HFFc6 (cell line): ENCODE measurements around the gene CH25H. TPM values are rescaled to one million over a fixed set of nuclear protein-coding genes. Genes with fewer than 3 reads are reported as not detected.

Source experiments
- DNase-seq: peaks from one replicate; pipeline ENCODE4 v3.0.0-alpha.2; 2018
- H3K27ac Mint-ChIP-seq: 2 replicates; pipeline ENCODE4 v1.8.0; 2020; ENCODE audit warnings: mild to moderate bottlenecking, mixed read lengths
- H3K27me3 Mint-ChIP-seq: 2 replicates; pipeline ENCODE4 v1.8.0; 2021; ENCODE audit warnings: mild to moderate bottlenecking, moderate library complexity, mixed read lengths; ENCODE audit not compliant: insufficient read depth
- H3K36me3 Mint-ChIP-seq: 2 replicates; pipeline ENCODE4 v1.8.0; 2021; ENCODE audit warnings: low read depth, mixed read lengths
- H3K4me1 Mint-ChIP-seq: 2 replicates; pipeline ENCODE4 v1.8.0; 2020; ENCODE audit warnings: low read depth, mixed read lengths
- H3K4me3 Mint-ChIP-seq: 2 replicates; pipeline ENCODE4 v1.8.0; 2020; ENCODE audit warnings: mild to moderate bottlenecking, moderate library complexity, mixed read lengths
- H3K9me3 Mint-ChIP-seq: 2 replicates; pipeline ENCODE4 v1.8.0; 2020; ENCODE audit warnings: mild to moderate bottlenecking, mixed read lengths
- total RNA-seq, 6 experiments: library from RNA; stranded (reverse); fragmentation: NEBNext Ultra II Directional; extraction: Animal tissue kit (Norgen Biotek cat#: 25700); gene quantifications; 2 replicates in 1 of 6; 3 replicates in 5 of 6; pipeline ENCODE4 v1.2.3, GENCODE V29; 2021
- TF ChIP-seq, protein P1 (sequence below): fragments of 200-600 bp; sonication (generic); IDR thresholded peaks from 2 replicates; pipeline ENCODE4 v1.5.0; 2021; ENCODE audit warnings: antibody characterized with exemption, mild to moderate bottlenecking

CH25H gene
- total RNA-seq, 6 experiments from 2014 or later, result 0.09 to 0.18 (median 0.12) TPM; not detected in 1

DNA sequence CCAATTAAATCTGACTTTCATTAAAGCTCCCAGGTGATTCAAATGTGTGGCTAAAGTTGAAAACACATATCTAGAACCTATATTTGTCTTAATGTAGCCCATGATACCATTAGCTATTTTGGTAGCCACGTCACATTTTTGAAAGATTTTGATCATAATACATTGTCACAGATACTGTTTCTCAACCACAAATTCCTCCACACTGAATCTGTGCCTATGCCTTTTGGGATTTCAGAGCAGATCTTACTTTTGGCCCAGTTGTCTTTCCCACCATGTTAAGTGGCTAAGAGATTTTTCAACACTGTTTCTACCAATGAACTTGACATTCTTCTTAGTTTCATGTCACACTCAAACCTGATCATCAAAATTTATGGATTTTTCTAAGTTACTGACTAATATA lies 47.4 kb downstream of the CH25H start:
- no peaks in the 10 kb centered on the region for H3K9me3 Mint-ChIP-seq
- H3K36me3 Mint-ChIP-seq, result no peaks in the 10 kb centered on the region
- DNase-seq, result no peak
- TF ChIP-seq, protein P1, sequence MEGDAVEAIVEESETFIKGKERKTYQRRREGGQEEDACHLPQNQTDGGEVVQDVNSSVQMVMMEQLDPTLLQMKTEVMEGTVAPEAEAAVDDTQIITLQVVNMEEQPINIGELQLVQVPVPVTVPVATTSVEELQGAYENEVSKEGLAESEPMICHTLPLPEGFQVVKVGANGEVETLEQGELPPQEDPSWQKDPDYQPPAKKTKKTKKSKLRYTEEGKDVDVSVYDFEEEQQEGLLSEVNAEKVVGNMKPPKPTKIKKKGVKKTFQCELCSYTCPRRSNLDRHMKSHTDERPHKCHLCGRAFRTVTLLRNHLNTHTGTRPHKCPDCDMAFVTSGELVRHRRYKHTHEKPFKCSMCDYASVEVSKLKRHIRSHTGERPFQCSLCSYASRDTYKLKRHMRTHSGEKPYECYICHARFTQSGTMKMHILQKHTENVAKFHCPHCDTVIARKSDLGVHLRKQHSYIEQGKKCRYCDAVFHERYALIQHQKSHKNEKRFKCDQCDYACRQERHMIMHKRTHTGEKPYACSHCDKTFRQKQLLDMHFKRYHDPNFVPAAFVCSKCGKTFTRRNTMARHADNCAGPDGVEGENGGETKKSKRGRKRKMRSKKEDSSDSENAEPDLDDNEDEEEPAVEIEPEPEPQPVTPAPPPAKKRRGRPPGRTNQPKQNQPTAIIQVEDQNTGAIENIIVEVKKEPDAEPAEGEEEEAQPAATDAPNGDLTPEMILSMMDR, result no peak
- H3K4me1 Mint-ChIP-seq, result peaks cover 19% of the 10 kb centered on the region
- no peak overlapping the region for H3K4me3 Mint-ChIP-seq
- H3K27me3 Mint-ChIP-seq, result peaks cover 11% of the 10 kb centered on the region; the same call in 1 of the 2 replicates
- H3K27ac Mint-ChIP-seq, result no peak overlapping the region

DNA sequence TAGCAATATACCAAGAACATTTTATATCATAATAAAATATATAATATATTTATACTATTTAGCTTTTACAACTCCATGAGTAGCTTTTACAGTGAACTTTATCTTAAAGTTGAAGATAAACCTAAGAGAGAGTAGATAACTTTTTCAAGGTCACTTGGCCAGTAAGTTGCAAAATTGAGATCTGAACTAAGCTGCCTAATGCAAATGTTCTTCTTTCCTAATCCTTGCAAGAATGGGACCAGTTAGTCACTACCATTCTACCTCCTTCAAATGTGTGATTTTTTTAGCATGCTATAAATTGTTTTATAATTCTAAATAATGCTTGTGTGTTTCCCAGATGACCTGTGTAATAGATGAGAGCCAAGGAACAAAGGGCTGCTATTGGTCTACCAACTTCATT lies 47.8 kb downstream of the CH25H start:
- DNase-seq, result no peak
- Mint-ChIP-seq H3K27me3 (peaks cover 7% of the 10 kb centered on the region; the same call in 1 of the 2 replicates), H3K27ac (no peak overlapping the region), H3K36me3 (no peaks in the 10 kb centered on the region), H3K4me1 (peaks cover 19% of the 10 kb centered on the region), H3K9me3 (no peaks in the 10 kb centered on the region), H3K4me3 (no peak overlapping the region)
- TF ChIP-seq, protein P1, result no peak

DNA sequence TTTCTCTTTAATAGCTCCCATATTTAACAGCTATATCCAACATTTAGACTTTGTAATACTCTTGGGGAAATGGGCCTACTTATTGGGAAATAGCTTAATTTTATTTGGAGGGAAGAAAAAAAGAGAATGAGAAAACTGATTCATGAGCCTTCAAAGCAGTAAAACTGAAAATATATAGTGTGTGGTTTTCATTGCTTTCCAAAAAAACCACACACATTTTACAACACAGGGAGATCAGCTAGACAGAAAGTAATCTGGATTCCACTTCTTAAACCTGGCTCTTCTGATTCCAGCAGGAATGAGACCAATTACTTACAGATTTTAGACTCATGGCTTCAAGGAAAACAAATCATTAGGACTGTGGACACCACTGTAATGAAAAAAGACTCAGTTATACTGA lies 48.7 kb downstream of the CH25H start:
- TF ChIP-seq, protein P1, result no peak
- Mint-ChIP-seq H3K27me3 (peaks cover 2% of the 10 kb centered on the region; the same call in 1 of the 2 replicates), H3K9me3 (no peaks in the 10 kb centered on the region), H3K36me3 (no peaks in the 10 kb centered on the region), H3K27ac (no peak overlapping the region), H3K4me3 (no peak overlapping the region), H3K4me1 (peaks cover 19% of the 10 kb centered on the region)
- peak; percentile 83 for DNase-seq

DNA sequence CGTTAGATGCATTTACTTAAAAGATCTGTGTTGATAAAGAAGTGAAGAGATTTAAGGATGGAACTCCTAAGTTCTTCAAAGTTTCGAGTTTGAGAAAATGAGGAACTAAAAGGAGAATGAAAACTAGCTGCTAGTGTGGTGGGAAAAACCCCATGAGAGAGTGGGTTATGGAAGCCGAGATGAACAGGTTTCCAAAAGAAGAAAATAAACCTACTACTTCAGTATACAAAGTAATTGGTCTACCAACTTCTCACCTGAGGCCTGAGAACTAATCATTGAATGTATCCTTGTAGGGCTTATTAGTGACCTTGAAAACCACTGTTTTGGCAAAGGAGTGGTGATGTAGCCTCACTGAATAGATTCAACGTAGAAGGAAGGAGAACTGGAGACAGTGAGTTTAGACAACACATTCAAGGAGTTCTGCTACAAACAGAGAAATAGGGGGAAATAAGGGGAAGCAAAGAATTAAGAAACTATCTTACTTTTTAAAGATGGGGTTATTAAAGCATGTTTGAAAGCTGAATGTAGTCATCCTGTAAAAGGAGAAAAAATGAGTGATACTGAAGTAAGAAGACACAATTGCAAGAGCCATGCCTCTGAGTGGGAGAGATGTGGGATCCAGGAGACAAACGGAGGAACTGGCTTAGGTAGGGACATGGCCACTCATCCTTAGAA lies 50.8 kb downstream of the CH25H start:
- H3K36me3 Mint-ChIP-seq, result no peaks in the 10 kb centered on the region
- no peak overlapping the region for H3K27ac Mint-ChIP-seq
- no peak overlapping the region for H3K4me3 Mint-ChIP-seq
- no peaks in the 10 kb centered on the region for H3K9me3 Mint-ChIP-seq
- TF ChIP-seq, protein P1, result no peak
- no peak for DNase-seq
- no peaks in the 10 kb centered on the region; the same call in 1 of the 2 replicates for H3K27me3 Mint-ChIP-seq
- H3K4me1 Mint-ChIP-seq, result peaks cover 33% of the 10 kb centered on the region

Other genes starting within 250 kb of the CH25H start
- gene FAS, start 216.5 kb downstream of the CH25H start, total RNA-seq, result 10 to 100 TPM; 52.9 to 62.9 (median 57.5) TPM
- 100 to 1,000 TPM; 108 to 212 (median 122) TPM for gene LIPA, start 44.5 kb upstream of the CH25H start, total RNA-seq
- gene IFIT2, start 94.7 kb upstream of the CH25H start, total RNA-seq, result 10 to 100 TPM in 5 of 6 experiments, 1 to 10 TPM in 1; 8.7 to 14.1 (median 13.0) TPM
- 10 to 100 TPM; 11.5 to 18.6 (median 18.0) TPM for gene IFIT3, start 120.7 kb upstream of the CH25H start, total RNA-seq
- not detected for gene IFIT1B, start 170.7 kb upstream of the CH25H start, total RNA-seq
- 10 to 100 TPM; 35.7 to 52.5 (median 49.1) TPM for gene IFIT1, start 185.3 kb upstream of the CH25H start, total RNA-seq
- 10 to 100 TPM; 19.2 to 26.1 (median 22.4) TPM for gene IFIT5, start 207.3 kb upstream of the CH25H start, total RNA-seq